Skeletal muscle satellite cell (primary cell): ENCODE measurements around the gene ZSCAN2.
A peak's percentile ranks its signal among the peaks of the same experiment; 100 is the strongest.

Source experiments
- H3K27me3 ChIP-seq: 2 replicates; pipeline ENCODE4 v1.7.0; 2013; ENCODE audit warnings: low read length; ENCODE audit not compliant: control insufficient read depth, insufficient read depth
- H3K36me3 ChIP-seq: 2 replicates; pipeline ENCODE4 v1.7.0; 2013; ENCODE audit warnings: mild to moderate bottlenecking, control low read depth, low read length; ENCODE audit not compliant: insufficient read depth
- H3K4me1 ChIP-seq: 2 replicates; pipeline ENCODE4 v1.7.0; 2013; ENCODE audit warnings: low read length; ENCODE audit not compliant: control insufficient read depth, insufficient read depth
- H3K4me2 ChIP-seq: 2 replicates; pipeline ENCODE4 v1.7.0; 2013; ENCODE audit warnings: mild to moderate bottlenecking, low read length
- H3K4me3 ChIP-seq: 2 replicates; pipeline ENCODE4 v1.7.0; 2013; ENCODE audit warnings: low read length
- H3K9ac ChIP-seq: 2 replicates; pipeline ENCODE4 v1.7.0; 2013; ENCODE audit warnings: mild to moderate bottlenecking, low read depth, low read length, moderate library complexity
- H3K9me3 ChIP-seq: replicated peaks from 2 replicates; pipeline ENCODE4 v1.7.0; 2013; ENCODE audit warnings: mild to moderate bottlenecking, control low read depth, low read length

Gene ZSCAN2

DNA sequence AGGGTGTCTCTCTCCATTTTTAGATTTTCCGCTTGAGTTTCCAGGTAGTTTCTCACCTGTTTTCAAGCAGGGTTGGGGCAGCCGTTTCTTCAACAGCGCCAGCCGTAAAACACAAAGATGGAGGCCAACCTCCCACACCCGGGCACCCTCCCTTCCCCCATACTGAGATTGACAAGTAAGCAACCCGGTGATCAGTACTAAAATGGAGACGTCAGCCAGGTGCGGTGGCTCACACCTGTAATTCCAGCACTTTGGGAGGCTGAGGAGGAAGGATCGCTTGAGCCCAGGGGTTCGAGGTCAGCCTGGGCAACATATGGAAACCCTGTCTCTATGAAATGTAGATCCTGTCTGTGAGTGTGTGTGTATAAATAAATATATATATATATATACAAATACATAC is 903 bp upstream of the ZSCAN2 start:
- Histone ChIP-seq H3K36me3 (peaks cover 4% of the 10 kb centered on the region), H3K4me2 (peak overlapping the region; percentile 90), H3K4me1 (peaks cover 2% of the 10 kb centered on the region)

DNA sequence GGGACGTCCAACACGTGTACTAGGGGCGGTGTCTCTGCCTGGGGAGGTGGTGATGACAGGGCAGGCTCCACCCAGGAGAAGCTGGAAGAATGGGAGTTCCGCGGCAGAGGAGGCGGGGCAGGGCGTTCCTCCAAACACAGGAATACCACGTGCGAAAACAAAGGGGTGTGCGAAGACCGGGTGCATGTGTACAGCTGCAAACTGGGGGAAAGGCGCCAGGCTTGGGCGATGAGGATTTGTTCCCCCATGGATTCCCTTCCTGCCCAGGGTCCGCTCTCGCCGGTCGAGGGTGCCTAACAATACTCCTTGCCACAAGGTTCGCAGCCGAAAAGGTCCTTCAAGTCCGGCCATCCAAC is 500 bp upstream of the ZSCAN2 start:
- peak overlapping the region; percentile 90 for H3K4me2 ChIP-seq
- H3K9me3 ChIP-seq, result no peaks in the 10 kb centered on the region
- peak overlapping the region; percentile 41 for H3K9ac ChIP-seq
- H3K36me3 ChIP-seq, result peaks cover 7% of the 10 kb centered on the region
- peak overlapping the region; percentile 84 for H3K4me3 ChIP-seq
- H3K27me3 ChIP-seq, result peaks cover 17% of the 10 kb centered on the region
- H3K4me1 ChIP-seq, result peaks cover 6% of the 10 kb centered on the region

More for the DNA sequence above, 903 bp upstream of the ZSCAN2 start:
- Histone ChIP-seq H3K9me3 (no peaks in the 10 kb centered on the region), H3K4me3 (no peak overlapping the region), H3K9ac (no peak overlapping the region), H3K27me3 (peaks cover 17% of the 10 kb centered on the region)

DNA sequence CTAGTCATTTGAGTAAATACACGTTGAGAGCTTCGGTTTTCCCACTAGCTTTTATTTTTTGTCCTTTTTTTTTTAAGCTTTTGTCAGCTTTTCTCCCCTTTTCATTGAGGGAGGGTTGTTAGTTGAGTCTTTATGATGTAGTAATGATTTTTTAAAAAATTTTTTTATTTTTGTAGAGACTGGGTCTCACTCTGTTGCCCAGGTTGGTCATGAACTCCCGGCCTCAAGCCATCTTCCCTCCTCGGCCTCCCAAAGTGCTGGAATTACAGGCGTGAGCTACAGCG is 688 bp downstream of the ZSCAN2 start:
- no peaks in the 10 kb centered on the region for H3K9me3 ChIP-seq
- H3K4me3 ChIP-seq, result peak overlapping the region; percentile 84
- H3K4me2 ChIP-seq, result peak overlapping the region; percentile 78
- H3K27me3 ChIP-seq, result peaks cover 8% of the 10 kb centered on the region
- peak overlapping the region; percentile 79 for H3K9ac ChIP-seq
- H3K4me1 ChIP-seq, result peaks cover 7% of the 10 kb centered on the region
- peaks cover 12% of the 10 kb centered on the region for H3K36me3 ChIP-seq

DNA sequence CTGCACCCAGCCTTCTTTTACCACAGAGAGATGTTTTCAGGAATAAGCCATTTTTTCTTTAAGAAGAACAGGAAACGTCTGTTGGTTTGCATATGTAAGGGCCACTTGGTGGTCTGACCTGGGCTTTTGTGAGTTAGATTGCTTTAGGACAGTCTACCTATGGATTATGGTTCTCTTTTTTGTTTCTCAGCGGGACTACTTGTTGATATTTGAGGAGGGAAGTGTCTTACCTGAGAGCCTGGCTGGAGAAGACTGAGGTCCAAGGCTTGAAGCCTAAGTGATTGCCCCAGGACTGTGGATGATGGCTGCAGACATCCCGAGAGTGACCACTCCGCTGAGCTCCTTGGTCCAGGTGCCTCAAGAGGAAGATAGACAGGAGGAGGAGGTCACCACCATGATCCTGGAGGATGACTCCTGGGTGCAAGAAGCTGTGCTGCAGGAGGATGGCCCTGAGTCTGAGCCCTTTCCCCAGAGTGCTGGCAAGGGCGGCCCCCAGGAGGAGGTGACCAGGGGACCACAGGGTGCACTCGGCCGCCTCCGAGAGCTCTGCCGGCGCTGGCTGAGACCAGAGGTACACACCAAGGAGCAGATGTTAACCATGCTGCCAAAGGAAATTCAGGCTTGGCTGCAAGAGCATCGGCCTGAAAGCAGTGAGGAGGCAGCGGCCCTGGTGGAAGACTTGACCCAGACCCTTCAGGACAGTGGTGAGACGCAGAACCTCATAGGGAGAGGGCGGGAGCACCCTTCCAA is 3.0 kb downstream of the ZSCAN2 start:
- Histone ChIP-seq H3K9me3 (no peaks in the 10 kb centered on the region), H3K4me2 (no peak overlapping the region), H3K4me3 (no peak overlapping the region), H3K4me1 (peaks cover 7% of the 10 kb centered on the region), H3K9ac (no peak overlapping the region), H3K36me3 (peaks cover 12% of the 10 kb centered on the region), H3K27me3 (no peaks in the 10 kb centered on the region)

DNA sequence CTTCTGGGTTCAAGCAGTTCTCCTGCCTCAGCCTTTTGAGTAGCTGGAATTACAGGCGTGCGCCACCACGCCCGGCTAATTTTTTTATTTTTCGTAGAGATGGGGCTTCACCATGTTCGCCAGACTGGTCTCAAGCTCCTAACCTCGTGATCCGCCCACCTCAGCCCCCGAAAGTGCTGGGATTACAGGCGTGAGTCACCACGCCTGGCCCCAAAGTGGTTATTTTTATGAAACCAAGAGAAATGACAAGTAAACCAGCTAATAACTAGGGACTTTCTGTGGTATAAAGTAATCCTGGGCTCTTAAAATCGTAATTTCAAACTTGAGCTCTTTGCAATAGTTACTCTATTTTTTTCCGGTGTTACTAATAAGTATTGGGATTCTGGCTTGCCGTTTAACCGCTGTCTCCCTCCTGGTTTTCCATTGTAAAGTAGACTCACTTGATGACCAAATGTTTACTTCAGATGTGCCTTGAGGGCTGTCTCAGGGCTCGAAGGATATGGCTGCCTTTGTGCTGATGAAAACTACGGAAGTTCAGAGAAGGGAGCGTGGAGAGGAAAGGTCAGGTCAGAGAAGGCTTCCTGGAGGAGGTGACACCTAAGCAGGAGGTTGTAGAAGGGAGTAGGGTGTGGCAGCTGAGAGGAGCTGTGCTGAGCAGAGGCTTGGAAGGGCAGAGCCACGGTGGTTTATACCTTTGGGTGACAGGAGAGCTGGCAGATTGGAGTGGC is 4.2 kb downstream of the ZSCAN2 start:
- no peak overlapping the region for H3K4me2 ChIP-seq
- peaks cover 7% of the 10 kb centered on the region for H3K4me1 ChIP-seq
- H3K36me3 ChIP-seq, result peaks cover 15% of the 10 kb centered on the region
- H3K9me3 ChIP-seq, result no peaks in the 10 kb centered on the region
- H3K9ac ChIP-seq, result no peak overlapping the region
- no peak overlapping the region for H3K4me3 ChIP-seq
- H3K27me3 ChIP-seq, result no peaks in the 10 kb centered on the region

DNA sequence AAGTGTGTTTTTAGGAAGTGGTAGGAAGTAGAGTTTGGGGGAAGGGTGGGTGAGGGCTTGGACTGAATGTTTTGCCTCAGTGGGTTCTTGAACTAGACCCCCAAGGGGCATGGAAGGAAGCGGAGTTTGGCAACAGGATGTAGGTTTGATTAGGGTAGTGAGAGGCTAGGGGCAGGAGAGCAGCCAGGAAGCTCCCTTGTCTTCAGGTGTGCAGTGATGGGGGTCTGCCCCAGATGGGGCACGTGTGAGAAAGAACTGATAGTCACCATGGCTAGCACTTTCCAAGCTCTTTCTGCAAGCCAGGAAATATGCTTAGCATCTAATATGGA is 4.7 kb downstream of the ZSCAN2 start:
- H3K4me1 ChIP-seq, result peaks cover 7% of the 10 kb centered on the region
- no peak overlapping the region for H3K4me3 ChIP-seq
- no peak overlapping the region for H3K9ac ChIP-seq
- peaks cover 15% of the 10 kb centered on the region for H3K36me3 ChIP-seq
- H3K27me3 ChIP-seq, result no peaks in the 10 kb centered on the region
- no peaks in the 10 kb centered on the region for H3K9me3 ChIP-seq
- no peak overlapping the region for H3K4me2 ChIP-seq

DNA sequence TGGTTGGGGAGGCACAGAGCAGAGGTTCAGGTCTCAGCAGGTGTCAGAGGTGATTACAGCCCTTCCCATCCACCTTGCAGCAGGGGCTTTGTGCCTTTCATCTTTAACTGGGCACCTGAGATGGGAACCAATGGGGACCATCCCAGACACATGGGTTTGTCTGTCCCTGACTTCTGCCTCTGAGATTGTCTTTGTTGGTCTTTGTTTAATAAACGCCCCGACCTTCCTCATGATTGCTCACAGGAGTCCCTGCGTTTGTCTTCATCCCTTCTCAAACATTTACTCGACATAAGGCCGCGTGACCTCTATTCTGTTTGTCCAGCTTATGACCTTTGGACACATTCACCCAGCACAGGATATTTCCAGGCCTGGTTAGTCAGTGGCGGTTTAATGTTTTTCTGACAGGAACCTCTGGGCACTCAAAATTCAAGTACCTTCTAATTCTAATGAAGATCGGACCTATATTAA is 5.9 kb downstream of the ZSCAN2 start:
- Histone ChIP-seq H3K4me2 (no peak overlapping the region), H3K9ac (no peak overlapping the region), H3K4me1 (peaks cover 5% of the 10 kb centered on the region), H3K27me3 (no peaks in the 10 kb centered on the region), H3K36me3 (peaks cover 15% of the 10 kb centered on the region), H3K4me3 (no peak overlapping the region), H3K9me3 (no peaks in the 10 kb centered on the region)

DNA sequence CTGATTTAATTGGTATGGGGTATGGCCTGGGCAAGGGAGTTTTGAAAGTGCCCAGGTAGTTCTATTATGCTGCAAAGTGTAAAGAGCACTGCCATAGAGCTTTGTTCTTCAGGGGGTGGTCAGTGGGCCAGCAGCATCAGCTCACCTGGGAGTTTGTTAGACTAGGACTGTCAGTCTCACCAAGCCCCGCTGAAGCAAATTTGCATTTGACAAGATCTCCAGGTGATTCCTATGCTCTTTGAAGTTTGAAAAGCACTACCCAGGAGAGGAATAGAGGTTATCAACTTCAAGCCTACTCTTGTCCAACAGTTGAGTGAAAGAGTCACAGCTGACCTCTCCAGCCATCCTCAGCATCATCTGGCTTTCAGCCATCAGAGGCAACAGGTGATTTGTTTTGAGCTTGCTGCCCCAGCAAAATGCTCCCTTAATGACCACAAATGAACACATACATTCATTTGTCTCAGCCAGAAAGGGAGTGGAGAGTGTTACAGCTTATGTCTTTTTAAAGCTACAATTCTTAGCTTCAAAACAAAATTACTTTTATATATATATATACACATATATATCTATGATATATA is 8.0 kb downstream of the ZSCAN2 start:
- H3K4me1 ChIP-seq, result peaks cover 5% of the 10 kb centered on the region
- no peak overlapping the region for H3K4me3 ChIP-seq
- no peak overlapping the region for H3K9ac ChIP-seq
- H3K4me2 ChIP-seq, result no peak overlapping the region
- no peaks in the 10 kb centered on the region for H3K9me3 ChIP-seq
- H3K36me3 ChIP-seq, result peaks cover 15% of the 10 kb centered on the region
- no peaks in the 10 kb centered on the region for H3K27me3 ChIP-seq

DNA sequence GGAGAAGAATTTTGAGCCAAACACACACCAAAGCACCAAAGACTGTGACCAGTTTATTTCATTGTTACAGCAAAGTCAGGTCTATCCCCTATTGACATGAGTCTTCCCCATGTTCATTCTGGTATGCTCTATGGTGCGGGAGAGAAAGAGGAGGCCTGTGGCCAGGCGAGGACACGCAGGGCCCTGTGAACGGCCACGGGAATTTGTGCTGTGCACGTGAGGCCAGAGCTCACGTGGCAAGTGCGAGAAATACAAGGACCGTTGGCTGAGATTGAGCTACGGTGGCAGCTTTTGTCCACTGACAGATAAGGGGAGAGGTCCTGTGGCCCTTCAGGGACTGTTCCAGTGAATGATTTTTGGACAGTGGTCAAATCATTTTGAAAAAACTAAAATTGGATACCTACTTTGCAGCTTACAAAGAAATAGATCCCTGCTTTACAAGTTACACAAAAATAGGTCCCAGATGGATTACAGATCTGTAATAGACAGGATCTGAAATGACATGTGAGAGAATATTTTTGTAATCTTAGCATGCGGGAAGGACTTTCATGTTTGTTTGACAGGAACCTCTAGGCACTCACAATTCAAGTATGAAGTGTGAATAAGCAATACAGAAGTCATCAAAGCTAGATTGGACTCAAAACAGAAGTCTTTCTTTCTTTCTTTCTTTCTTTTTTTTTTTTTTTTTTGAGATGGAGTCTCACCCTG is 9.2 kb downstream of the ZSCAN2 start:
- Histone ChIP-seq H3K27me3 (no peaks in the 10 kb centered on the region), H3K9ac (no peak overlapping the region), H3K4me2 (no peak overlapping the region), H3K9me3 (no peaks in the 10 kb centered on the region), H3K4me1 (peaks cover 5% of the 10 kb centered on the region), H3K4me3 (no peak overlapping the region), H3K36me3 (peaks cover 11% of the 10 kb centered on the region)

DNA sequence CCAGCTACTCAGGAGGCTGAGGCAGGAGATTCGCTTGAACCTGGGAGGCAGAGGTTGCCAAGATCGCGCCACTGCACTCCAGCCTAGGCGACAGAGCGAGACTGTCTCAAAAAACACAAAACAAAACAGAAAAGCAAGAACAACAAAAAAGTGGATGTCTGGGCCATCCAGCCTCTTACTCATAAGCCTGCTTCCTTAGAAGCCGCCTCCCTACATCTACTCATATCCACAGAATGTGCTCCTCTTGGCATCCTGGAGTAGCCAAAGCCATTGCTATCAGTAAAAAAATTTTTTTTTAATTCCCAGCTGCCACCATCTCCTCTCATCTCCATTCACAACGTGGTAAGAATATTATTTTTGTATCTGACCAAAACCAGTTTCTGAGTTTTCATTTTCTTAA is 10.8 kb downstream of the ZSCAN2 start:
- peaks cover 3% of the 10 kb centered on the region for H3K36me3 ChIP-seq
- H3K9me3 ChIP-seq, result no peaks in the 10 kb centered on the region
- H3K4me1 ChIP-seq, result no peaks in the 10 kb centered on the region
- no peak overlapping the region for H3K4me3 ChIP-seq
- H3K4me2 ChIP-seq, result no peak overlapping the region
- no peaks in the 10 kb centered on the region for H3K27me3 ChIP-seq
- H3K9ac ChIP-seq, result no peak overlapping the region

DNA sequence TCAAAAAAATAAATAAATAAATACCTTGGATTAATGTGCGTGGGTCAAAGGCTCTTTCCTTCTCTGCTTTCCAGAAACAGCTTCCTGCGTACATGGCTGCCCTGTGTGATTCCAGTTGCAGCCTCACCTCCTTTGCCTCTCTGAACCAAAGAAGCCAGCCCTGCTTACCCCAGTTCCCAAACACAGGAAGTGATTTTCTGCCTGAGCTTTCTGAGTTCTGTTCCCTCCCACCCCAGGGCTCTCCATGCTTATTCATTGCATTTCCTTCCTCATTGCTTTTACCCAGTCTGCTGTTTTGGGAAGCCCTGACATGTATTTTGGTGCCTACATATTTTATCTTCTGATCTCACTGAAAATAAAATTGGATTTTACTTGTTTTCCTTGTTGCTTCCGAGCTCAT is 15.4 kb downstream of the ZSCAN2 start:
- H3K4me3 ChIP-seq, result no peak overlapping the region
- no peaks in the 10 kb centered on the region for H3K27me3 ChIP-seq
- H3K4me2 ChIP-seq, result no peak overlapping the region
- no peaks in the 10 kb centered on the region for H3K4me1 ChIP-seq
- H3K9me3 ChIP-seq, result peaks cover 5% of the 10 kb centered on the region
- H3K36me3 ChIP-seq, result peaks cover 7% of the 10 kb centered on the region
- no peak overlapping the region for H3K9ac ChIP-seq
